Panc1 (cell line): ENCODE results near the gene HOTAIR.

ENCODE experiments used
- POLR2AphosphoS5 ChIP-seq: IDR thresholded peaks from 2 replicates; pipeline ENCODE4 v1.6.1; 2012; ENCODE audit warnings: mild to moderate bottlenecking, low read depth, low read length, moderate library complexity
- REST ChIP-seq, 2 experiments: IDR thresholded peaks; 2 replicates each; pipeline ENCODE4 v1.6.1; 2011 to 2012; ENCODE audit warnings: low read depth in 2 of 2, control low read depth in 1 of 2, low read length in 1 of 2, mild to moderate bottlenecking in 1 of 2, moderate library complexity in 1 of 2; ENCODE audit not compliant: insufficient read depth in 1 of 2
- SIN3A ChIP-seq: IDR thresholded peaks from 2 replicates; pipeline ENCODE4 v1.6.1; 2012; ENCODE audit warnings: low read depth, mild to moderate bottlenecking, low read length, moderate library complexity, borderline replicate concordance; ENCODE audit not compliant: insufficient read depth
- TCF7L2 ChIP-seq: IDR thresholded peaks from 2 replicates; pipeline ENCODE4 v1.6.1; 2011; ENCODE audit warnings: mild to moderate bottlenecking, low read depth, low read length, inconsistent platforms
- TF ChIP-seq, protein P1 (sequence below): fragments of 450-650 bp; IDR thresholded peaks from 2 replicates; pipeline ENCODE4 v1.5.1; 2017; ENCODE audit warnings: mild to moderate bottlenecking

DNA sequence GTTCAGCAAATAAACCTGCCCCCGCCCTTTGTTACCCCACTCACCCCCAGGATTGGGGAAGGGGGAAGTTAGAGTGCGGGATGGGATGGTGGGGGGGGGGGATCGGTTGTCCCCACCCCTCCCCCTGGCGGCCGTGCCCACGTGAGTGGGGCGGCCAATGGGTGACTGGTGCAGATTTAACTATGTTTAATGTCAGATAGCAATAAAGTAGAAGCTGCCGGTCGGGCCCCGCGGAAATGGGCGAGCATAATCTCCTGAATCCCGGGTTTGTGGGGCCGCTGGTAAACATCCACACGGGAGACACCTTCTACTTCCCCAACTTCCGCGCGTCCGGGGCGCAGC, 20.1 kb downstream of the HOTAIR start, which contains the start of gene HOXC12:
- TF ChIP-seq POLR2AphosphoS5 (no peak), REST (IDR thresholded peaks at IDR 0.05; ENCODE audit: insufficient read depth in 1 of 2, low read depth in 2 of 2, low read length in 1 of 2) (no peak), TCF7L2 (no peak), SIN3A (no peak)
- TF ChIP-seq, protein P1, sequence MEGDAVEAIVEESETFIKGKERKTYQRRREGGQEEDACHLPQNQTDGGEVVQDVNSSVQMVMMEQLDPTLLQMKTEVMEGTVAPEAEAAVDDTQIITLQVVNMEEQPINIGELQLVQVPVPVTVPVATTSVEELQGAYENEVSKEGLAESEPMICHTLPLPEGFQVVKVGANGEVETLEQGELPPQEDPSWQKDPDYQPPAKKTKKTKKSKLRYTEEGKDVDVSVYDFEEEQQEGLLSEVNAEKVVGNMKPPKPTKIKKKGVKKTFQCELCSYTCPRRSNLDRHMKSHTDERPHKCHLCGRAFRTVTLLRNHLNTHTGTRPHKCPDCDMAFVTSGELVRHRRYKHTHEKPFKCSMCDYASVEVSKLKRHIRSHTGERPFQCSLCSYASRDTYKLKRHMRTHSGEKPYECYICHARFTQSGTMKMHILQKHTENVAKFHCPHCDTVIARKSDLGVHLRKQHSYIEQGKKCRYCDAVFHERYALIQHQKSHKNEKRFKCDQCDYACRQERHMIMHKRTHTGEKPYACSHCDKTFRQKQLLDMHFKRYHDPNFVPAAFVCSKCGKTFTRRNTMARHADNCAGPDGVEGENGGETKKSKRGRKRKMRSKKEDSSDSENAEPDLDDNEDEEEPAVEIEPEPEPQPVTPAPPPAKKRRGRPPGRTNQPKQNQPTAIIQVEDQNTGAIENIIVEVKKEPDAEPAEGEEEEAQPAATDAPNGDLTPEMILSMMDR = no peak
